ENCODE data around the gene INPP5K.

Gene INPP5K

GRCh38 chr17:1504866-1505265 is 11.5 kb downstream of the INPP5K start:
- DNase-seq: no peak

GRCh38 chr17:1503699-1504098 is 12.7 kb downstream of the INPP5K start:
- DNase-seq: no peak

- no peak for DNase-seq
Observed at GRCh38 chr17:1498869-1499268, 17.5 kb downstream of the INPP5K start.

GRCh38 chr17:1498233-1498632 is 18.2 kb downstream of the INPP5K start:
- DNase-seq: no peak

- DNase-seq: no peak
Observed at GRCh38 chr17:1497831-1498230, 18.6 kb downstream of the INPP5K start.

- no peak for DNase-seq
Observed at GRCh38 chr17:1496869-1497268, 19.5 kb downstream of the INPP5K start.

GRCh38 chr17:1495265-1495989 is 21.0 kb downstream of the INPP5K start:
- no peak for DNase-seq

- DNase-seq: no peak
Observed at GRCh38 chr17:1494736-1495253, 21.6 kb downstream of the INPP5K start.

GRCh38 chr17:1494203-1494602 is 22.2 kb downstream of the INPP5K start:
- no peak for DNase-seq

GRCh38 chr17:1493291-1493980 is 23.0 kb downstream of the INPP5K start:
- no peak for DNase-seq

GRCh38 chr17:1492249-1493206 is 23.9 kb downstream of the INPP5K start, which contains the start of gene MYO1C:
Gene MYO1C (minus strand): TSS chr17:1492686. CDS start chr17:1492487, 199 bp downstream.
- DNase-seq: no peak

- DNase-seq: no peak
Observed at GRCh38 chr17:1491443-1492248, 24.8 kb downstream of the INPP5K start.

GRCh38 chr17:1490643-1491442 is 25.6 kb downstream of the INPP5K start:
- peak; percentile 55 to 56 for DNase-seq

- DNase-seq: no peak
Observed at GRCh38 chr17:1488826-1489270, 27.6 kb downstream of the INPP5K start.

- DNase-seq: peak; percentile 51 to 53
Observed at GRCh38 chr17:1487939-1488825, 28.2 kb downstream of the INPP5K start.

- peak; percentile 79 to 81 for DNase-seq
Observed at GRCh38 chr17:1486802-1487695, 29.4 kb downstream of the INPP5K start.

- peak; percentile 60 to 72 for DNase-seq
Observed at GRCh38 chr17:1485423-1486376, 30.7 kb downstream of the INPP5K start.
